A549 (cell line): ENCODE measurements around the gene RGN. TPM values are rescaled to one million over a fixed set of nuclear protein-coding genes. Genes with fewer than 3 reads are reported as not detected.

Experiments used
- ATAC-seq, 2 experiments: fragments of 200-7000 bp in 1 of 2; fragments of >200 bp in 1 of 2; cut with Nextera tagmentation in 1 of 2; cut with Tn5 transposase in 1 of 2; 3 replicates each; pipeline versions ENCODE4 v1.8.0 to v1.9.1; 2018 to 2020; ENCODE audit warnings: mild to moderate bottlenecking in 1 of 2, moderate library complexity in 1 of 2
- CTCF ChIA-PET: fragments of 300-600 bp; sonication (Branson Sonifier 250); formaldehyde crosslinking; extraction: SDS; loops from one replicate; lab custom pipeline; 2021; ENCODE audit warnings: antibody characterized with exemption, inconsistent platforms; lab: Yijun Ruan, JAX
- POLR2A ChIA-PET: fragments of 350-600 bp; formaldehyde crosslinking; extraction: SDS; loops from one replicate; lab custom pipeline; 2021; ENCODE audit warnings: antibody characterized with exemption, inconsistent platforms; lab: Yijun Ruan, JAX
- DNase-seq, 2 experiments: peaks; one replicate each; pipeline versions ENCODE4 v3.0.0 to v3.0.0-alpha.2; 2011 to 2016; ENCODE audit warnings: low read depth in 1 of 2, low spot score in 1 of 2
- FAIRE-seq: peaks from 2 replicates; lab custom pipeline; 2011; peaks lifted over from hg19 to GRCh38; lab: Jason Lieb, UNC
- H3K27ac ChIP-seq, 2 experiments: fragments of >200 bp; sonication (Bioruptor Twin); formaldehyde crosslinking; 3 replicates each; pipeline ENCODE4 v1.5.1; 2016 to 2017
- H3K4me1 ChIP-seq: fragments of >200 bp; sonication (Bioruptor Twin); formaldehyde crosslinking; 3 replicates; pipeline ENCODE4 v1.6.1; 2016
- H3K4me2 ChIP-seq: fragments of >200 bp; sonication (Bioruptor Twin); formaldehyde crosslinking; 3 replicates; pipeline ENCODE4 v1.6.1; 2016
- H3K4me3 ChIP-seq: fragments of >200 bp; sonication (Bioruptor Twin); formaldehyde crosslinking; 3 replicates; pipeline ENCODE4 v1.5.1; 2016
- H3K9me3 ChIP-seq: fragments of >200 bp; sonication (Bioruptor Twin); formaldehyde crosslinking; 3 replicates; pipeline ENCODE4 v1.6.1; 2016
- ATOH8 ChIP-seq: fragments of 250-450 bp; sonication (Bioruptor Pico); IDR thresholded peaks from 2 replicates; pipeline ENCODE4 v1.5.0; 2020; ENCODE audit warnings: low read depth, mild to moderate bottlenecking, moderate library complexity
- CBX2 ChIP-seq: fragments of 200-600 bp; sonication (generic); IDR thresholded peaks from 2 replicates; pipeline ENCODE4 v1.6.1; 2016; ENCODE audit warnings: low read depth, mild to moderate bottlenecking, borderline replicate concordance
- CBX8 ChIP-seq: fragments of 200-600 bp; sonication (generic); IDR thresholded peaks from 2 replicates; pipeline ENCODE4 v1.6.1; 2016
- CHD2 ChIP-seq: fragments of 150-350 bp; IDR thresholded peaks from 2 replicates; pipeline ENCODE4 v1.6.1; 2014; ENCODE audit warnings: low read length; ENCODE audit not compliant: partially characterized antibody
- CTCF ChIP-seq: fragments of >200 bp; sonication (Bioruptor Twin); formaldehyde crosslinking; IDR thresholded peaks from 3 replicates; pipeline ENCODE4 v1.5.1; 2016
- E2F6 ChIP-seq: IDR thresholded peaks from 2 replicates; pipeline ENCODE4 v1.6.1; 2012; ENCODE audit warnings: low read depth, borderline replicate concordance
- EHF ChIP-seq: fragments of 250-450 bp; sonication (Bioruptor Pico); IDR thresholded peaks from 2 replicates; pipeline ENCODE4 v1.5.0; 2020; ENCODE audit warnings: mild to moderate bottlenecking
- EP300 ChIP-seq, 2 experiments: fragments of >200 bp; sonication (Bioruptor Twin); formaldehyde crosslinking; IDR thresholded peaks; 2 replicates in 1 of 2; 3 replicates in 1 of 2; pipeline ENCODE4 v1.6.1; 2016 to 2017
- FOSB ChIP-seq: fragments of 250-450 bp; sonication (Bioruptor Pico); IDR thresholded peaks from 2 replicates; pipeline ENCODE4 v1.5.0; 2020; ENCODE audit warnings: mild to moderate bottlenecking, moderate library complexity
- HOXA7 ChIP-seq: fragments of 250-450 bp; sonication (Bioruptor Pico); IDR thresholded peaks from 2 replicates; pipeline ENCODE4 v1.5.0; 2020; ENCODE audit warnings: mild to moderate bottlenecking, moderate library complexity
- HOXB13 ChIP-seq: fragments of 250-450 bp; sonication (Bioruptor Pico); IDR thresholded peaks from 2 replicates; pipeline ENCODE4 v1.5.0; 2020; ENCODE audit warnings: low read depth, mild to moderate bottlenecking, moderate library complexity
- JUN ChIP-seq, 2 experiments: fragments of >200 bp; sonication (Bioruptor Twin); formaldehyde crosslinking; IDR thresholded peaks; 2 replicates in 1 of 2; 3 replicates in 1 of 2; pipeline ENCODE4 v1.6.1; 2016 to 2017
- KDM1A ChIP-seq: fragments of 200-600 bp; sonication (generic); IDR thresholded peaks from 2 replicates; pipeline ENCODE4 v1.6.1; 2016; ENCODE audit warnings: low read depth, mild to moderate bottlenecking
- KDM5A ChIP-seq: fragments of 200-600 bp; sonication (generic); IDR thresholded peaks from 2 replicates; pipeline ENCODE4 v1.6.1; 2016; ENCODE audit warnings: antibody characterized with exemption, mild to moderate bottlenecking
- MAZ ChIP-seq: fragments of 150-350 bp; IDR thresholded peaks from 2 replicates; pipeline ENCODE4 v1.6.1; 2014; ENCODE audit warnings: antibody characterized with exemption, low read depth, low read length, borderline replicate concordance
- MYC ChIP-seq: IDR thresholded peaks from 2 replicates; pipeline ENCODE4 v1.6.1; 2012; ENCODE audit warnings: mild to moderate bottlenecking, inconsistent platforms, low read length, improper control_type of control experiment, borderline replicate concordance
- NPAS2 ChIP-seq: fragments of 250-450 bp; sonication (Bioruptor Pico); IDR thresholded peaks from 2 replicates; pipeline ENCODE4 v1.8.0; 2022; ENCODE audit warnings: mild to moderate bottlenecking, moderate library complexity, borderline replicate concordance
- NR3C1 ChIP-seq: fragments of >200 bp; sonication (Bioruptor Twin); formaldehyde crosslinking; IDR thresholded peaks from 3 replicates; pipeline ENCODE4 v1.6.1; 2017
- POLR2A ChIP-seq: IDR thresholded peaks from 2 replicates; pipeline ENCODE4 v1.6.1; 2012; ENCODE audit warnings: mild to moderate bottlenecking, low read length
- RAD21 ChIP-seq, 2 experiments: fragments of >200 bp in 1 of 2; sonication (Bioruptor Twin) in 1 of 2; formaldehyde crosslinking in 1 of 2; IDR thresholded peaks in 1 of 2; conservative IDR thresholded peaks in 1 of 2; 2 replicates in 1 of 2; 3 replicates in 1 of 2; pipeline ENCODE4 v1.6.1; 2012 to 2018; ENCODE audit warnings: inconsistent platforms in 1 of 2
- RARB ChIP-seq: fragments of 250-450 bp; sonication (Bioruptor Pico); IDR thresholded peaks from 2 replicates; pipeline ENCODE4 v1.8.0; 2021; ENCODE audit warnings: mild to moderate bottlenecking, moderate library complexity
- RFX5 ChIP-seq: fragments of 450-650 bp; IDR thresholded peaks from 2 replicates; pipeline ENCODE4 v1.7.1; 2014; ENCODE audit warnings: antibody characterized with exemption, mild to moderate bottlenecking, moderate library complexity
- RNF2 ChIP-seq: fragments of 200-600 bp; sonication (generic); IDR thresholded peaks from 2 replicates; pipeline ENCODE4 v1.6.1; 2016; ENCODE audit warnings: low read depth, mild to moderate bottlenecking, antibody characterized with exemption, moderate library complexity, borderline replicate concordance
- SMC3 ChIP-seq: fragments of >200 bp; sonication (Bioruptor Twin); formaldehyde crosslinking; IDR thresholded peaks from 3 replicates; pipeline ENCODE4 v1.6.1; 2018; ENCODE audit warnings: inconsistent platforms
- SREBF2 ChIP-seq: fragments of 450-650 bp; IDR thresholded peaks from 2 replicates; pipeline ENCODE4 v1.6.1; 2014; ENCODE audit warnings: mild to moderate bottlenecking, moderate library complexity
- TFCP2L1 ChIP-seq: fragments of 250-450 bp; sonication (Bioruptor Pico); IDR thresholded peaks from 2 replicates; pipeline ENCODE4 v1.5.0; 2021; ENCODE audit warnings: mild to moderate bottlenecking
- TP53 ChIP-seq: fragments of 250-450 bp; sonication (Bioruptor Pico); IDR thresholded peaks from 2 replicates; pipeline ENCODE4 v1.5.0; 2021; ENCODE audit warnings: mild to moderate bottlenecking, moderate library complexity
- ZFP36 ChIP-seq: fragments of 450-650 bp; IDR thresholded peaks from 2 replicates; pipeline ENCODE4 v1.6.1; 2014; ENCODE audit warnings: borderline replicate concordance; ENCODE audit not compliant: partially characterized antibody
- ZNF302 ChIP-seq: fragments of 250-450 bp; sonication (Bioruptor Pico); IDR thresholded peaks from 2 replicates; pipeline ENCODE4 v1.9.0; 2021; ENCODE audit warnings: inconsistent platforms, mild to moderate bottlenecking, moderate library complexity
- ZSCAN20 ChIP-seq: fragments of 250-450 bp; sonication (Bioruptor Pico); IDR thresholded peaks from 2 replicates; pipeline ENCODE4 v1.8.0; 2022; ENCODE audit warnings: mild to moderate bottlenecking, moderate library complexity
- WGBS: methylation state at CpG from one replicate; pipeline ENCODE4 v1.1.6; 2017; ENCODE audit errors: missing lambda C conversion rate; 5-methylcytosine and 5-hydroxymethylcytosine counted together
- polyA plus RNA-seq, 4 experiments: library from polyadenylated mRNA; depleted of rRNA in 3 of 4; stranded (reverse); fragments of >200 nt; fragmentation: RNase III in 1 of 4; extraction: RNeasy Plus Mini Kit Qiagen cat#74134 plus additional on column Dnase treatment in 1 of 4; gene quantifications; 2 replicates in 3 of 4; 3 replicates in 1 of 4; pipeline ENCODE4 v1.2.3, GENCODE V29; 2011 to 2017
- TF ChIP-seq, protein P1 (sequence below): fragments of 250-450 bp; sonication (Bioruptor Pico); IDR thresholded peaks from 2 replicates; pipeline ENCODE4 v1.5.0; 2021; ENCODE audit warnings: mild to moderate bottlenecking, moderate library complexity, borderline replicate concordance

Gene RGN
- polyA plus RNA-seq, 2 of the 4 experiments (the other 2 are of a cell fraction) = 0.14 TPM; not detected in 1

- Histone ChIP-seq H3K4me2 (no peak overlapping the region), H3K4me3 (no peak overlapping the region), H3K27ac (no peak overlapping the region), H3K4me1 (no peaks in the 10 kb centered on the region), H3K9me3 (no peaks in the 10 kb centered on the region)
- FAIRE-seq = peak; percentile 82
- CTCF ChIA-PET = interaction anchor here (0.6 to 2.4 kb wide), 29 partner anchors 9 to 638 kb away, joined by 3 to 10 read pairs (median 4); partner anchors contain the start of genes NDUFB11 and RBM10
- DNase-seq = peak; percentile 35 to 38
- POLR2A ChIA-PET = no interaction called here
- WGBS = 7% methylated on average over 1 of the region's 1 CpG
- TF ChIP-seq TP53 = no peak
- peak; percentile 51; the same call in 2 of the 3 replicates for TF ChIP-seq SMC3
- no peak for TF ChIP-seq ZNF302 (CRISPR knock-in tag)
- TF ChIP-seq ATOH8 (CRISPR knock-in tag) = no peak
- peak; percentile 70 to 76 for TF ChIP-seq RAD21 (conservative IDR thresholded peaks at IDR 0.05 in 1 of 2, IDR thresholded peaks at IDR 0.05 in 1 of 2)
- TF ChIP-seq FOSB (CRISPR knock-in tag) = no peak
- TF ChIP-seq HOXA7 (CRISPR knock-in tag) = no peak
- TF ChIP-seq RNF2 = no peak
- peak; percentile 66 for TF ChIP-seq CTCF
- TF ChIP-seq ZFP36 = no peak
- no peak for TF ChIP-seq KDM5A
- peak in 1 of 2 experiments; percentile 50; a peak in 3 of 6 replicates for ATAC-seq
Measured at GRCh38 chrX:47093248-47093647, 15.0 kb downstream of the RGN start.

- ChIA-PET POLR2A (no interaction called here), CTCF (interaction anchor here (0.6 to 2.4 kb wide), 27 partner anchors 8 to 651 kb away, joined by 3 to 10 read pairs (median 4); no protein-coding TSS in a partner anchor)
- FAIRE-seq (no peak), ATAC-seq (no peak), DNase-seq (no peak)
- no peak overlapping the region for H3K27ac ChIP-seq
- TF ChIP-seq, protein P1, sequence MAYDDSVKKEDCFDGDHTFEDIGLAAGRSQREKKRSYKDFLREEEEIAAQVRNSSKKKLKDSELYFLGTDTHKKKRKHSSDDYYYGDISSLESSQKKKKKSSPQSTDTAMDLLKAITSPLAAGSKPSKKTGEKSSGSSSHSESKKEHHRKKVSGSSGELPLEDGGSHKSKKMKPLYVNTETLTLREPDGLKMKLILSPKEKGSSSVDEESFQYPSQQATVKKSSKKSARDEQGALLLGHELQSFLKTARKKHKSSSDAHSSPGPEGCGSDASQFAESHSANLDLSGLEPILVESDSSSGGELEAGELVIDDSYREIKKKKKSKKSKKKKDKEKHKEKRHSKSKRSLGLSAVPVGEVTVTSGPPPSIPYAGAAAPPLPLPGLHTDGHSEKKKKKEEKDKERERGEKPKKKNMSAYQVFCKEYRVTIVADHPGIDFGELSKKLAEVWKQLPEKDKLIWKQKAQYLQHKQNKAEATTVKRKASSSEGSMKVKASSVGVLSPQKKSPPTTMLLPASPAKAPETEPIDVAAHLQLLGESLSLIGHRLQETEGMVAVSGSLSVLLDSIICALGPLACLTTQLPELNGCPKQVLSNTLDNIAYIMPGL = no peak
- no peak for TF ChIP-seq EHF (CRISPR knock-in tag)
- TF ChIP-seq MAZ = no peak
- TF ChIP-seq EP300 (IDR thresholded peaks at IDR 0.05) = no peak
- no peak for TF ChIP-seq HOXA7 (CRISPR knock-in tag)
- H3K4me1 ChIP-seq = no peaks in the 10 kb centered on the region
- H3K4me3 ChIP-seq = no peak overlapping the region
- H3K9me3 ChIP-seq = no peaks in the 10 kb centered on the region
- H3K4me2 ChIP-seq = no peak overlapping the region
- 66% methylated on average over 11 of the region's 11 CpGs for WGBS
Measured at GRCh38 chrX:47093860-47094259, 15.6 kb downstream of the RGN start.

- peak; percentile 76 for FAIRE-seq
- Histone ChIP-seq H3K27ac (no peak overlapping the region), H3K4me1 (no peaks in the 10 kb centered on the region), H3K4me3 (no peak overlapping the region), H3K9me3 (no peaks in the 10 kb centered on the region), H3K4me2 (no peak overlapping the region)
- ATAC-seq = no peak
- no peak for DNase-seq
- 79% methylated on average over 4 of the region's 4 CpGs for WGBS
- POLR2A ChIA-PET = no interaction called here
- CTCF ChIA-PET = interaction anchor here (0.9 to 1.5 kb wide), 4 partner anchors 21 to 338 kb away, joined by 3 to 4 read pairs (median 3); partner anchors contain the start of gene SLC9A7
- no peak for TF ChIP-seq NR3C1
- TF ChIP-seq MYC = no peak
- no peak for TF ChIP-seq E2F6
- TF ChIP-seq RARB (CRISPR knock-in tag) = no peak
- no peak for TF ChIP-seq SREBF2
- no peak for TF ChIP-seq KDM1A
- TF ChIP-seq RNF2 = no peak
- TF ChIP-seq JUN (IDR thresholded peaks at IDR 0.05) = no peak
- no peak for TF ChIP-seq POLR2A
- TF ChIP-seq CBX8 = no peak
- TF ChIP-seq TFCP2L1 (CRISPR knock-in tag) = no peak
- no peak for TF ChIP-seq NPAS2 (CRISPR knock-in tag)
- TF ChIP-seq CBX2 = no peak
- TF ChIP-seq CHD2 = no peak
- no peak for TF ChIP-seq HOXB13
- no peak for TF ChIP-seq ZSCAN20 (CRISPR knock-in tag)
- no peak for TF ChIP-seq RFX5
Measured at GRCh38 chrX:47097018-47097417, 18.8 kb downstream of the RGN start.
